Activated T-helper 17 cell treated with anti-CD3 and anti-CD28 coated beads, Interleukin-2, amount 50 U/mL, for 72 hours (primary cell): Measurements from ENCODE around the gene HOOK2. TPM values are rescaled to one million over a fixed set of nuclear protein-coding genes. Genes with fewer than 3 reads are reported as not detected.
"Not testable (repeated sequence)": the region's sequence is repeated elsewhere in the genome, so short reads cannot be mapped to it uniquely, and the experiment has no call there.

Source experiments
- ATAC-seq: fragments of 150-1000 bp; cut with Tn5 transposase; replicated peaks from 2 replicates; pipeline ENCODE4 v1.10.0; 2021; ENCODE audit warnings: mild to moderate bottlenecking, moderate library complexity
- H3K27ac Mint-ChIP-seq: one replicate; pipeline ENCODE4 v1.8.0; 2022; ENCODE audit warnings: mixed read lengths
- H3K27me3 Mint-ChIP-seq: one replicate; pipeline ENCODE4 v1.8.0; 2022; ENCODE audit warnings: mixed read lengths
- H3K36me3 Mint-ChIP-seq: one replicate; pipeline ENCODE4 v1.8.0; 2022; ENCODE audit warnings: low read depth, mild to moderate bottlenecking, mixed read lengths
- H3K4me1 Mint-ChIP-seq: one replicate; pipeline ENCODE4 v1.8.0; 2022; ENCODE audit warnings: mixed read lengths
- H3K4me3 Mint-ChIP-seq: one replicate; pipeline ENCODE4 v1.8.0; 2022; ENCODE audit warnings: mild to moderate bottlenecking, mixed read lengths
- H3K9me3 Mint-ChIP-seq: one replicate; pipeline ENCODE4 v1.8.0; 2022; ENCODE audit warnings: mixed read lengths
- total RNA-seq, 2 donors: library from RNA; stranded (reverse); gene quantifications; one replicate each; pipeline ENCODE4 v1.2.3, GENCODE V29; 2022

Gene HOOK2
- total RNA-seq, 2 donors from 2014 or later: 22.5 to 44.4 TPM

- ATAC-seq: no peak
- Mint-ChIP-seq H3K27ac (no peak overlapping the region), H3K9me3 (no peaks in the 10 kb centered on the region), H3K4me3 (peak overlapping the region; percentile 83), H3K4me1 (peaks cover 18% of the 10 kb centered on the region), H3K36me3 (peaks cover 50% of the 10 kb centered on the region), H3K27me3 (no peaks in the 10 kb centered on the region)
Measured at GRCh38 chr19:12799742-12800465, 24.6 kb upstream of the HOOK2 start.

GRCh38 chr19:12797607-12798006 lies 22.3 kb upstream of the HOOK2 start:
- H3K36me3 Mint-ChIP-seq: peaks cover 69% of the 10 kb centered on the region
- not testable (repeated sequence) for H3K9me3 Mint-ChIP-seq
- H3K4me1 Mint-ChIP-seq: peaks cover 23% of the 10 kb centered on the region

DNA sequence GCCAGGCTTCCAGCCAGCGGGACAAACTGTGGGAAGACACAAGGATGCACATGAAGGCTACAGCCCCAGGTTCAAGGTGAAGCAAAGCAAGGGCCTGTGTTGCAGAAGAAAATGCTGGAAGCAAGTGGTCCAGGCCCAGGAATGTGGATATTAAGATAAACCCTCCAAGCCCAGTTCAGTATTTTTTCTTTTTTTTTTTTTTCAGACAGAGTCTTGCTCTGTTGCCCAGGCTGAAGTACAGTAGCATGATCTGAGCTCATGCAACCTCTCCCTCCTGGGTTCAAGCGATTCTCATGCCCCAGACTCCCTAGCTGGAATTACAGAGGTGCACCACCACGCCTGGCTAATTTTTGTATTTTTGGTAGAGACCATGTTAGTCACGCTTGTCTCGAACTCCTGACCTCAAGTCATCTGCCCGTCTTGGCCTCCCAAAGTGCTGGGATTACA lies 21.8 kb upstream of the HOOK2 start:
- H3K4me3 Mint-ChIP-seq: no peak overlapping the region
- no peaks in the 10 kb centered on the region for H3K9me3 Mint-ChIP-seq
- H3K4me1 Mint-ChIP-seq: peaks cover 18% of the 10 kb centered on the region
- H3K27ac Mint-ChIP-seq: no peak overlapping the region
- ATAC-seq: no peak
- H3K36me3 Mint-ChIP-seq: peaks cover 73% of the 10 kb centered on the region
- no peaks in the 10 kb centered on the region for H3K27me3 Mint-ChIP-seq

More at GRCh38 chr19:12797607-12798006, 22.3 kb upstream of the HOOK2 start:
- H3K27me3 Mint-ChIP-seq, H3K27ac Mint-ChIP-seq, ATAC-seq, H3K4me3 Mint-ChIP-seq: not testable (repeated sequence)

GRCh38 chr19:12796146-12797071 lies 21.1 kb upstream of the HOOK2 start:
- peak overlapping the region; percentile 81 for H3K27ac Mint-ChIP-seq
- no peaks in the 10 kb centered on the region for H3K9me3 Mint-ChIP-seq
- peak overlapping the region; percentile 97 for H3K4me3 Mint-ChIP-seq
- H3K27me3 Mint-ChIP-seq: no peaks in the 10 kb centered on the region
- peaks cover 80% of the 10 kb centered on the region for H3K36me3 Mint-ChIP-seq
- peak; percentile 11 for ATAC-seq
- H3K4me1 Mint-ChIP-seq: peaks cover 17% of the 10 kb centered on the region

GRCh38 chr19:12794971-12795381 lies 19.6 kb upstream of the HOOK2 start:
- H3K27me3 Mint-ChIP-seq: no peaks in the 10 kb centered on the region
- H3K27ac Mint-ChIP-seq: peak overlapping the region; percentile 94
- peak overlapping the region; percentile 97 for H3K4me3 Mint-ChIP-seq
- H3K9me3 Mint-ChIP-seq: no peaks in the 10 kb centered on the region
- peaks cover 76% of the 10 kb centered on the region for H3K36me3 Mint-ChIP-seq
- peaks cover 17% of the 10 kb centered on the region for H3K4me1 Mint-ChIP-seq
- no peak for ATAC-seq

- peaks cover 71% of the 10 kb centered on the region for H3K36me3 Mint-ChIP-seq
- peak overlapping the region; percentile 94 for H3K27ac Mint-ChIP-seq
- no peaks in the 10 kb centered on the region for H3K9me3 Mint-ChIP-seq
- H3K27me3 Mint-ChIP-seq: no peaks in the 10 kb centered on the region
- no peak for ATAC-seq
- H3K4me1 Mint-ChIP-seq: peaks cover 17% of the 10 kb centered on the region
- peak overlapping the region; percentile 97 for H3K4me3 Mint-ChIP-seq
Measured at GRCh38 chr19:12794196-12794941, 19.0 kb upstream of the HOOK2 start.

DNA sequence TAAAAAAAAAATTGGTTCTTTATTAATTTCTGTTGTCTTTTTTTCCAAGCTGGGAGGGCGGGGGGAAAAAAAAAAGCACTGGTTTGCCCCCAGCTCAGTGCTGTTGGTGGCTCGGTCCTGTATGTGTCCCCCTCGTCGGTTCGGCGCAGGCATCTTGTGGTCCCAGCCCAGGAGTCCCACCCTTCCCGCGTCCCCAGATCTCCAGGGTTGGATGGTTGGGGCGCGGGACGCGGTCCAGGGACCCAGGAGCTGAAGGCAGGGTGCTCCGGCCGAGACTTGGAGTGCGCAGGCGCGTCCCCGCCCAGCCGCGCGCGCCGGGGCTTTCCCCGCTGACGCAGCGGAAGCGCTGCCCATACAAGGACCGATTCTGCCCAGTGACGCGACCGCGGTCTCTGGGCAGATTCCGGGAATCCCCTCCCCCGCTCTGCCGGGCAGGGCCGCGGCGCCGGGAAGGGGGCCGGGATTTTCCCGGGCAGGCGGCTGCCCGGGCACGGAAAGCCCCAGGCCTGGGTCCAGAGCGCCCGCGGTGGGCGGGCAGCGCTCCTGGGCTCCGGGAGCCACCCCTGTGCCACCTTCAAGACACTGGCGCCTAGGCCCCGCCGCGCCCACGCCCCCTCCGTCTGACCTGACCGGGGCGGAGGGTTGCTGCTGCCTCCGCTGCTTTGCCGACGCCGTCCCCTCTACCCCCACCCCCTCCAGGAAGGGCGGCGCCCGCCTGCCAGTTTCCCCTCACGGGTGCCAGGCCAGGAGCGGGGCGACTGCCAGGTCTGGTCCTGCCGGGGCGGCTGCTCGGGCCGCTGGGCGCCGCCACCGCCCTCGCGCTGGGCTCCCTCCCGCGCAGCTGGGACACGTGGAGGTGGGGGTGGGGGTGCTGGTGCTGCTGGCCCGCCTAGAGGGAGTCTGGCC lies 18.2 kb upstream of the HOOK2 start:
- peak; percentile 40 for ATAC-seq
- Mint-ChIP-seq H3K27ac (peak overlapping the region; percentile 98), H3K9me3 (no peaks in the 10 kb centered on the region), H3K36me3 (peaks cover 70% of the 10 kb centered on the region), H3K4me1 (peaks cover 17% of the 10 kb centered on the region), H3K27me3 (no peaks in the 10 kb centered on the region), H3K4me3 (peak overlapping the region; percentile 97)

GRCh38 chr19:12792853-12793289 lies 17.5 kb upstream of the HOOK2 start:
- peak overlapping the region; percentile 97 for H3K4me3 Mint-ChIP-seq
- no peak for ATAC-seq
- H3K36me3 Mint-ChIP-seq: peaks cover 67% of the 10 kb centered on the region
- peaks cover 17% of the 10 kb centered on the region for H3K4me1 Mint-ChIP-seq
- no peaks in the 10 kb centered on the region for H3K27me3 Mint-ChIP-seq
- no peaks in the 10 kb centered on the region for H3K9me3 Mint-ChIP-seq
- peak overlapping the region; percentile 98 for H3K27ac Mint-ChIP-seq

DNA sequence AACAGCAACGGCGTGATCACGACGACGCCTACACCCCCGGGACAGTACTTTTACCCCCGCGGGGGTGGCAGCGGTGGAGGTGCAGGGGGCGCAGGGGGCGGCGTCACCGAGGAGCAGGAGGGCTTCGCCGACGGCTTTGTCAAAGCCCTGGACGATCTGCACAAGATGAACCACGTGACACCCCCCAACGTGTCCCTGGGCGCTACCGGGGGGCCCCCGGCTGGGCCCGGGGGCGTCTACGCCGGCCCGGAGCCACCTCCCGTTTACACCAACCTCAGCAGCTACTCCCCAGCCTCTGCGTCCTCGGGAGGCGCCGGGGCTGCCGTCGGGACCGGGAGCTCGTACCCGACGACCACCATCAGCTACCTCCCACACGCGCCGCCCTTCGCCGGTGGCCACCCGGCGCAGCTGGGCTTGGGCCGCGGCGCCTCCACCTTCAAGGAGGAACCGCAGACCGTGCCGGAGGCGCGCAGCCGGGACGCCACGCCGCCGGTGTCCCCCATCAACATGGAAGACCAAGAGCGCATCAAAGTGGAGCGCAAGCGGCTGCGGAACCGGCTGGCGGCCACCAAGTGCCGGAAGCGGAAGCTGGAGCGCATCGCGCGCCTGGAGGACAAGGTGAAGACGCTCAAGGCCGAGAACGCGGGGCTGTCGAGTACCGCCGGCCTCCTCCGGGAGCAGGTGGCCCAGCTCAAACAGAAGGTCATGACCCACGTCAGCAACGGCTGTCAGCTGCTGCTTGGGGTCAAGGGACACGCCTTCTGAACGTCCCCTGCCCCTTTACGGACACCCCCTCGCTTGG lies 16.9 kb upstream of the HOOK2 start:
- Mint-ChIP-seq H3K4me1 (peaks cover 17% of the 10 kb centered on the region), H3K36me3 (peaks cover 61% of the 10 kb centered on the region), H3K4me3 (peak overlapping the region; percentile 97), H3K27me3 (no peaks in the 10 kb centered on the region), H3K27ac (peak overlapping the region; percentile 98), H3K9me3 (no peaks in the 10 kb centered on the region)
- ATAC-seq: no peak

DNA sequence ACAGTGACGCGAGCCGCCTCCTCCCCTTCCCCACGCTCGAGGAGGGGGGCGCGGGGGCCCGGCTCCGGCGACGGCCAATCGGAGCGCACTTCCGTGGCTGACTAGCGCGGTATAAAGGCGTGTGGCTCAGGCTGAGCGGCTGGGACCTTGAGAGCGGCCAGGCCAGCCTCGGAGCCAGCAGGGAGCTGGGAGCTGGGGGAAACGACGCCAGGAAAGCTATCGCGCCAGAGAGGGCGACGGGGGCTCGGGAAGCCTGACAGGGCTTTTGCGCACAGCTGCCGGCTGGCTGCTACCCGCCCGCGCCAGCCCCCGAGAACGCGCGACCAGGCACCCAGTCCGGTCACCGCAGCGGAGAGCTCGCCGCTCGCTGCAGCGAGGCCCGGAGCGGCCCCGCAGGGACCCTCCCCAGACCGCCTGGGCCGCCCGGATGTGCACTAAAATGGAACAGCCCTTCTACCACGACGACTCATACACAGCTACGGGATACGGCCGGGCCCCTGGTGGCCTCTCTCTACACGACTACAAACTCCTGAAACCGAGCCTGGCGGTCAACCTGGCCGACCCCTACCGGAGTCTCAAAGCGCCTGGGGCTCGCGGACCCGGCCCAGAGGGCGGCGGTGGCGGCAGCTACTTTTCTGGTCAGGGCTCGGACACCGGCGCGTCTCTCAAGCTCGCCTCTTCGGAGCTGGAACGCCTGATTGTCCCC lies 16.1 kb upstream of the HOOK2 start, which contains the start of gene JUNB:
JUNB (plus strand) TSS at position 142 of the 706 bp plus-strand sequence; CDS start at position 428, 286 bp downstream.
- peaks cover 54% of the 10 kb centered on the region for H3K36me3 Mint-ChIP-seq
- peaks cover 15% of the 10 kb centered on the region for H3K4me1 Mint-ChIP-seq
- peak; percentile 47 for ATAC-seq
- peak within 1 kb of the TSS; percentile 98 for H3K27ac Mint-ChIP-seq
- H3K27me3 Mint-ChIP-seq: no peaks in the 10 kb centered on the region
- no peaks in the 10 kb centered on the region for H3K9me3 Mint-ChIP-seq
- peak within 1 kb of the TSS; percentile 97 for H3K4me3 Mint-ChIP-seq

DNA sequence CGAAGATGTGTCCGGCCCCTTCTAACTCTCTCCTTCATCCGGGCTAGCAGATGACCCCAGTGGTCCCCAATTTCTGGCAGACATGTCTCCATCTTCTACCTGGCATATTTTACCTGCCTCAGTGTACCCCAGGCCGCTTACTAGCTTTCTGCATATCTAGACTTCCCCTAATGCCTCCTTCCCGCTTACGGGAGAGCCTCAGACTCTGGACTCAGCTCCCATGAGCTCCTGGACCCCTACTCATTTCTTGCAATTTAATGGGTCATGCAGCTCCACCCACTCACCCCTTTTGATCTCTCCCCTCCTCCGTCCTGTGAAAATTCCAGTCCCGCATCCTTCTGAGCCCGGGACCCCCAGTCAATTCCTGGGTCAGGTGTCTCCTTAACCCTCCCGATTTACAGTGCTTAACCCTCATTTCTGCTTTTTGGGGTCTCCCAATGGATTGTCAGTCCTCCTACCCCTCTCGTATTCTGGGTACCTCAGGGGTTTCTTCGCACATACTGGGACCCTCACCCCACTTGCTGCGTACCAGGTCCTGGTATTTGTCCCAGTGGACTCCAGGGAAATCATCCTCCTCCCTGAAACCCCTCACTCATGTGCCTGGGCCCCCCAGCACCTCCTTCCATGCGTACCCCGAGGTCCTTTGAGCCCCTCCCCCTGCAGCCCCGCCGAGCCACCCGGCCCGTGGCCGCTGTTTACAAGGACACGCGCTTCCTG lies 15.4 kb upstream of the HOOK2 start:
- no peak for ATAC-seq
- H3K4me3 Mint-ChIP-seq: peak overlapping the region; percentile 97
- no peaks in the 10 kb centered on the region for H3K27me3 Mint-ChIP-seq
- no peaks in the 10 kb centered on the region for H3K9me3 Mint-ChIP-seq
- H3K4me1 Mint-ChIP-seq: peaks cover 8% of the 10 kb centered on the region
- H3K36me3 Mint-ChIP-seq: peaks cover 50% of the 10 kb centered on the region
- peak overlapping the region; percentile 98 for H3K27ac Mint-ChIP-seq
